ENCODE data around the gene ZNRF4.

ZNRF4 gene

DNA sequence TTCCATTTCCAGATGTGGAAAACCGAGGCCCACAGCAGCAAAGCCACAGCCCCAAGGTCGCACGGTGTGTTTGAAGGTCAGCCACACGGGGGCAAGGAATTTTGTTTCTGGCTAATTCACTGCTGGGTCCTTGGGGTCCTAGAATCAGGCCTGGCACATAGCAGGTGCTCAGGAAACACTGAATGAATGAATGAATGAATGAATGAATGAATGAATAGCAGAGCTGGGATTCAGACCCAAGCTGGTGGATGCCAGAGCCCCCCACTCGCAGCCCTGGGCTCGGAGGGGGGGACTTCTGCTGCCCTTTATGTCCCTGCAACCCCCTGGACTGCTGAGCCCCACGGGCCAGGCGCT is 37.0 kb downstream of the ZNRF4 start:
- in situ Hi-C loops (cut with HindIII; ENCODE audit: low pct_ligation_motif_present, low pct_unique_long_range_greater_than_20kb, low sequenced_read_pairs), result no loop called here
- no peak for DNase-seq

DNA sequence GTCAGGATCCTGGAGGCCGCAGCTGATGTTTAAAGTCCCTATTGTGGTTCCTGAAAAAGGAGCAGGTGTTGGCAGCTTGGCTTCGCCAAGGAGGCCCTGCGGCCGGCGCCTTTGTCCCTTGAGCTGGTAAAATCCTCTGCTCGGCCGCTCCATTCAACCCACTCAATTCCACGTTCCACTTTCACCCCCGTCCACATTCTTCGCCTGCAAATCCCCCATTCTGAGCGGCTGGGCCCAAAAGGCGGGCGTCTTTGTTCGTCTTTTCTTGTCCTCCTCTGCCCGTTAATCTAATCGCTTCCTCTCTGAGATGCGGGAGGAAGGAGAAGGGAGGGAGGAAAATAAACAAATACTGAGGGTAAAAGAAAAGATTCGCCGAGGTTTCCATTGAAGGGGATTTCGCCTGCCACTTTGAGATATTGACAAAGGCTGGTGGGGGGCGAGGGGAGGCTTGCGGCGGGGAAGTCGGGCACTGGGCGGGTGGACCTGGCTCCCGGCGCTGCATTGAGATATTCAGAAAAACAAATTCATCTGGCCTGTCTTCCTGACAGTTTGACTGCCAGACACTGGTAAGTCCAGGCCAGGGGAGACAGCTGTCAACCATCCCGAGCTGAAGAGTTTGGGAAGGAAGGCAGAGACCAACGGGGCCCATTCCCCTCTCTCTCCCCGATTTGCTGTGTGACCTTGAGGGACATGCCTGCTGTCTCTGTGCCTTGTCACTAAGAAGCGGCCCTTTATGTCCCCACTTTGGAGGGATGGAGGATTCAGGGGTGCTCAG is 37.6 kb downstream of the ZNRF4 start:
- no peak for DNase-seq
- in situ Hi-C loops (cut with HindIII; ENCODE audit: low pct_ligation_motif_present, low pct_unique_long_range_greater_than_20kb, low sequenced_read_pairs), result no loop called here

DNA sequence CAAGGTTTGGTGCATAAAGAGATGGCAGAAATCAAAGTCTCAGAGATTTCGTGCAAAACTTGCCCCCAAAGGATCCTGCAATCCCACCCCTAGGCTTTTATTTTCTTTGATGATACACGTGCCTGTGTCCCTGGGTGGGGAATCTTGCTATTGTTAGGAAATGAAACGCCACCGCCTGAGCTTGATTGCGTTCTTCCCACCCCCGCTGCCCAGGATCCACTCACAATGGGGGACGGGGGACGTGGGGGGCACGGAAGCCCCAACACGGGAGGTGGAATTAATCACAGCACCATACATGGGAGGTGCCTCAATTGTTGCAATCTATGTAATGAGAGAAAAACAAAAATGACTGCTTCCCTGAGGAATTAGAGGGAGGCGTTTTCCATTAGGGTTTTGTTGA is 39.6 kb downstream of the ZNRF4 start:
- in situ Hi-C loops (cut with HindIII; ENCODE audit: low pct_ligation_motif_present, low pct_unique_long_range_greater_than_20kb, low sequenced_read_pairs), result no loop called here
- DNase-seq, result no peak

- DNase-seq, result no peak
- in situ Hi-C loops (cut with HindIII; ENCODE audit: low pct_ligation_motif_present, low pct_unique_long_range_greater_than_20kb, low sequenced_read_pairs), result no loop called here
Observed at GRCh38 chr19:5495792-5496191, 40.6 kb downstream of the ZNRF4 start.

GRCh38 chr19:5497297-5497696 is 42.1 kb downstream of the ZNRF4 start:
- in situ Hi-C loops (cut with HindIII; ENCODE audit: low pct_ligation_motif_present, low pct_unique_long_range_greater_than_20kb, low sequenced_read_pairs), result no loop called here
- DNase-seq, result no peak

- in situ Hi-C loops (cut with HindIII; ENCODE audit: low pct_ligation_motif_present, low pct_unique_long_range_greater_than_20kb, low sequenced_read_pairs), result no loop called here
- DNase-seq, result no peak
Observed at GRCh38 chr19:5498830-5499550, 43.8 kb downstream of the ZNRF4 start.

DNA sequence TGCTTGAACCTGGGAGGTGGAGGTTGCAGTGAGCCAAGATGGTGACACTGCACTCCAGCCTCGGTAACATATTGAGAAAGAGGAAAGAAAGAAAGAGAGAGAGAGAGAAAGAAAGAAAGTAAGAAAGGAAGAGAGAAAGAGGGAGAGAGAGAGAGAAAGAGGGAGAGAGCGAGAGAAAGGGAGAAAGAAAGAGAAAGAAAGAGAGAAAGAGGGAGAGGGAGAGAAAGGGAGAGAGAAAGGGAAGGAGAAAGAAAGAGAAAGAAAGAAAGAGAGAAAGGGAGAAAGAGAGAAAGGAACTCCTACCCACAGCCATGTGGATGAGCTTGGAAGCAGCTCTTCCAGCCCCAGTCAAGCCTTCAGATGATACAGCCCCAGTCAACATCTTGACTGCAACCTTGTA is 46.7 kb downstream of the ZNRF4 start:
- in situ Hi-C loops (cut with HindIII; ENCODE audit: low pct_ligation_motif_present, low pct_unique_long_range_greater_than_20kb, low sequenced_read_pairs), result no loop called here
- DNase-seq, result no peak

- in situ Hi-C loops (cut with HindIII; ENCODE audit: low pct_ligation_motif_present, low pct_unique_long_range_greater_than_20kb, low sequenced_read_pairs), result no loop called here
- no peak for DNase-seq
Observed at GRCh38 chr19:5503598-5503997, 48.4 kb downstream of the ZNRF4 start.

- DNase-seq, result no peak
Observed at GRCh38 chr19:5504114-5504513, 48.9 kb downstream of the ZNRF4 start.

More at GRCh38 chr19:5504114-5504513, 48.9 kb downstream of the ZNRF4 start:
- in situ Hi-C loops (cut with HindIII; ENCODE audit: low pct_ligation_motif_present, low pct_unique_long_range_greater_than_20kb, low sequenced_read_pairs), result no loop called here

Measured in ACHN (cell line).